Duodenal mucosa (tissue), 2 donors: ENCODE measurements around the gene KRTAP3-1.
"Not testable (repeated sequence)": the region's sequence is repeated elsewhere in the genome, so short reads cannot be mapped to it uniquely, and the experiment has no call there.

Source experiments
- H3K27ac ChIP-seq: one replicate; pipeline ENCODE4 v1.7.0; 2013; ENCODE audit warnings: low read depth, low read length
- H3K27me3 ChIP-seq, 2 donors: one replicate each; pipeline ENCODE4 v1.7.0; 2013; ENCODE audit warnings: low read length in 2 of 2, control low read depth in 1 of 2; ENCODE audit not compliant: insufficient read depth in 2 of 2, control insufficient read depth in 1 of 2
- H3K36me3 ChIP-seq, 2 donors: one replicate each; pipeline ENCODE4 v1.7.0; 2013; ENCODE audit warnings: low read length in 2 of 2, control low read depth in 1 of 2; ENCODE audit not compliant: insufficient read depth in 2 of 2, control insufficient read depth in 1 of 2
- H3K4me1 ChIP-seq, 2 donors: one replicate each; pipeline ENCODE4 v1.7.0; 2013; ENCODE audit warnings: low read length in 2 of 2, control low read depth in 1 of 2; ENCODE audit not compliant: insufficient read depth in 2 of 2, control insufficient read depth in 1 of 2
- H3K4me3 ChIP-seq, 2 donors: one replicate each; pipeline ENCODE4 v1.7.0; 2013; ENCODE audit warnings: low read length in 2 of 2, low read depth in 1 of 2
- H3K9ac ChIP-seq, 2 donors: one replicate each; pipeline ENCODE4 v1.7.0; 2013; ENCODE audit warnings: low read length in 2 of 2, low read depth in 1 of 2
- H3K9me3 ChIP-seq, 2 donors: one replicate each; pipeline ENCODE4 v1.7.0; 2013; ENCODE audit warnings: low read length in 2 of 2, control low read depth in 1 of 2; ENCODE audit not compliant: control insufficient read depth in 1 of 2

KRTAP3-1 gene

GRCh38 chr17:41008811-41009210 is at the start of gene KRTAP3-1:
TSS of gene KRTAP3-1 (minus strand) at chr17:41009128. CDS start at chr17:41009074, 54 bp downstream.
- Histone ChIP-seq H3K27me3 (peaks cover 0 to 4% of the 10 kb centered on the region in 2 donors), H3K36me3 (no peaks in the 10 kb centered on the region), H3K9ac (no peak within 1 kb of the TSS), H3K27ac (no peak within 1 kb of the TSS), H3K4me1 (no peaks in the 10 kb centered on the region), H3K9me3 (no peaks in the 10 kb centered on the region), H3K4me3 (no peak within 1 kb of the TSS)

GRCh38 chr17:41057547-41057946 is 48.6 kb upstream of the KRTAP3-1 start:
- no peaks in the 10 kb centered on the region for H3K4me1 ChIP-seq
- H3K27ac ChIP-seq: no peak overlapping the region
- peaks cover 0 to 23% of the 10 kb centered on the region in 2 donors for H3K27me3 ChIP-seq
- no peaks in the 10 kb centered on the region for H3K36me3 ChIP-seq
- H3K9me3 ChIP-seq: peaks cover 0 to 4% of the 10 kb centered on the region in 2 donors
- H3K4me3 ChIP-seq: no peak overlapping the region
- H3K9ac ChIP-seq: no peak overlapping the region

GRCh38 chr17:41055130-41055529 is 46.2 kb upstream of the KRTAP3-1 start, which contains the start of gene KRTAP2-2:
TSS of gene KRTAP2-2 (minus strand) at chr17:41055230. CDS start at chr17:41055211, 19 bp downstream.
- H3K27me3 ChIP-seq: peaks cover 0 to 11% of the 10 kb centered on the region in 2 donors
- H3K27ac ChIP-seq, H3K36me3 ChIP-seq: not testable (repeated sequence)

GRCh38 chr17:41054556-41054955 is 45.6 kb upstream of the KRTAP3-1 start:
- H3K9ac ChIP-seq, H3K4me3 ChIP-seq, H3K4me1 ChIP-seq, H3K36me3 ChIP-seq, H3K9me3 ChIP-seq, H3K27ac ChIP-seq: not testable (repeated sequence)
- peaks cover 0 to 10% of the 10 kb centered on the region in 2 donors for H3K27me3 ChIP-seq

More at GRCh38 chr17:41055130-41055529, 46.2 kb upstream of the KRTAP3-1 start, which contains the start of gene KRTAP2-2:
- H3K9me3 ChIP-seq, H3K4me1 ChIP-seq, H3K4me3 ChIP-seq, H3K9ac ChIP-seq: not testable (repeated sequence)

- H3K4me1 ChIP-seq: no peaks in the 10 kb centered on the region
- no peaks in the 10 kb centered on the region for H3K36me3 ChIP-seq
- H3K4me3 ChIP-seq: no peak overlapping the region
- no peak overlapping the region for H3K9ac ChIP-seq
- H3K27me3 ChIP-seq: peaks cover 0 to 10% of the 10 kb centered on the region in 2 donors
- H3K9me3 ChIP-seq: peaks cover 0 to 4% of the 10 kb centered on the region in 2 donors
- no peak overlapping the region for H3K27ac ChIP-seq
These were observed 45.1 kb upstream of the KRTAP3-1 start for GRCh38 chr17:41054025-41054424.

- peaks cover 0 to 3% of the 10 kb centered on the region in 2 donors for H3K9me3 ChIP-seq
- peaks cover 5 to 9% of the 10 kb centered on the region in 2 donors for H3K27me3 ChIP-seq
- no peaks in the 10 kb centered on the region for H3K4me1 ChIP-seq
- H3K4me3 ChIP-seq: no peak overlapping the region
- no peak overlapping the region for H3K27ac ChIP-seq
- H3K36me3 ChIP-seq: no peaks in the 10 kb centered on the region
- H3K9ac ChIP-seq: no peak overlapping the region
These were observed 43.6 kb upstream of the KRTAP3-1 start for GRCh38 chr17:41052566-41052965.

- Histone ChIP-seq H3K4me1 (no peaks in the 10 kb centered on the region), H3K9me3 (no peaks in the 10 kb centered on the region), H3K9ac (no peak overlapping the region), H3K4me3 (no peak overlapping the region), H3K36me3 (no peaks in the 10 kb centered on the region), H3K27ac (no peak overlapping the region), H3K27me3 (peaks cover 5 to 11% of the 10 kb centered on the region in 2 donors)
These were observed 40.2 kb upstream of the KRTAP3-1 start for GRCh38 chr17:41049110-41049509.

GRCh38 chr17:41048441-41048840 is 39.5 kb upstream of the KRTAP3-1 start:
- Histone ChIP-seq H3K9ac (no peak overlapping the region), H3K36me3 (no peaks in the 10 kb centered on the region), H3K9me3 (no peaks in the 10 kb centered on the region), H3K27me3 (peaks cover 5 to 10% of the 10 kb centered on the region in 2 donors), H3K27ac (no peak overlapping the region), H3K4me3 (no peak overlapping the region), H3K4me1 (no peaks in the 10 kb centered on the region)

GRCh38 chr17:41046735-41047465 is 38.0 kb upstream of the KRTAP3-1 start, which contains the start of gene KRTAP2-1:
TSS of gene KRTAP2-1 (minus strand) at chr17:41047316. CDS start at chr17:41047267, 49 bp downstream.
- not testable (repeated sequence) for H3K4me3 ChIP-seq, H3K4me1 ChIP-seq, H3K9ac ChIP-seq, H3K27ac ChIP-seq, H3K27me3 ChIP-seq, H3K36me3 ChIP-seq, H3K9me3 ChIP-seq

- Histone ChIP-seq H3K36me3 (no peaks in the 10 kb centered on the region), H3K9me3 (no peaks in the 10 kb centered on the region), H3K4me1 (no peaks in the 10 kb centered on the region), H3K27me3 (peaks cover 0 to 5% of the 10 kb centered on the region in 2 donors), H3K27ac (no peak overlapping the region), H3K4me3 (no peak overlapping the region), H3K9ac (no peak overlapping the region)
These were observed 34.0 kb upstream of the KRTAP3-1 start for GRCh38 chr17:41042953-41043352.
